ENCODE measurements around the gene LGALS7B. TPM values are rescaled to one million over a fixed set of nuclear protein-coding genes. Genes with fewer than 3 reads are reported as not detected.
"Not testable (repeated sequence)": the region's sequence is repeated elsewhere in the genome, so short reads cannot be mapped to it uniquely, and the experiment has no call there.

The LGALS7B gene
- total RNA-seq, 3 donors from 2014 or later (not counting 1 experiment from before 2014, with no cell fraction given): not detected

DNA sequence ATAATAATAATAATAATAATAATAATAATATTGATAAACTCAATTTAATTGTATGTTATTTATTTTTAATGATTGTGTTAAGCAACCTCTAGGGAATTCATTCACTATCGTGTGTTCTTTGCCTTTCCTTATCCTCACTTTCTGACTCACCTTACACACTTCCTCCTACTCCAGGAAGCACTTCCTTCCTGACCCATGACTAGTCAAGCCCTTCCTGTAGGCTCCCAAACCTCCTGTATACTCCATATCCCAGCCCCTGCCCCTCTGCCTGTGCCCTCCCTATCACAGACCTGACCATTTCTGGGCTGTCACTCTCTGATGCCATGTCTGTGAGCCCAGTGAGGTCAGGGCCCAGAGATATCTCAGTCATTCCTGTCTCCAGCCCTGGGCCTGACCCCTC lies 16.2 kb downstream of the LGALS7B start:
- DNase-seq: no peak
- Mint-ChIP-seq H3K4me1 (peaks cover 0 to 6% of the 10 kb centered on the region in 2 donors), H3K27me3 (ENCODE audit: low read depth in 2 of 2) (no peaks in the 10 kb centered on the region), H3K9me3 (no peaks in the 10 kb centered on the region), H3K27ac (peak overlapping the region in 1 of 2 donors; percentile 67), H3K4me3 (no peak overlapping the region), H3K36me3 (no peaks in the 10 kb centered on the region)
- intact Hi-C loops (cut with micrococcal nuclease): no loop called here
- Histone ChIP-seq H3K36me3 (ENCODE audit: control insufficient read depth, insufficient read depth, low read length) (no peaks in the 10 kb centered on the region), H3K27ac (ENCODE audit: low read length) (no peak overlapping the region), H3K4me3 (ENCODE audit: low read length) (no peak overlapping the region), H3K4me1 (ENCODE audit: control insufficient read depth, insufficient read depth, low read length) (peaks cover 3% of the 10 kb centered on the region), H3K9me3 (ENCODE audit: control insufficient read depth, insufficient read depth, low read length) (no peaks in the 10 kb centered on the region), H3K27me3 (ENCODE audit: control insufficient read depth, insufficient read depth, low read length) (no peaks in the 10 kb centered on the region)
- TF ChIP-seq CTCF (IDR thresholded peaks at IDR 0.05): no peak
- 77% methylated on average over 1 of the region's 1 CpG for WGBS (ENCODE audit: insufficient coverage)
- no peak for ATAC-seq

- intact Hi-C loops (cut with micrococcal nuclease): no loop called here
- Histone ChIP-seq H3K27ac (ENCODE audit: low read length) (no peak overlapping the region), H3K4me1 (ENCODE audit: control insufficient read depth, insufficient read depth, low read length) (peaks cover 3% of the 10 kb centered on the region), H3K36me3 (ENCODE audit: control insufficient read depth, insufficient read depth, low read length) (no peaks in the 10 kb centered on the region), H3K9me3 (ENCODE audit: control insufficient read depth, insufficient read depth, low read length) (no peaks in the 10 kb centered on the region), H3K27me3 (ENCODE audit: control insufficient read depth, insufficient read depth, low read length) (no peaks in the 10 kb centered on the region), H3K4me3 (ENCODE audit: low read length) (no peak overlapping the region)
- ATAC-seq: no peak
- 95% methylated on average over 6 of the region's 6 CpGs for WGBS (ENCODE audit: insufficient coverage)
- DNase-seq: no peak
- Mint-ChIP-seq H3K9me3 (no peaks in the 10 kb centered on the region), H3K27me3 (ENCODE audit: low read depth in 2 of 2) (no peaks in the 10 kb centered on the region), H3K36me3 (no peaks in the 10 kb centered on the region), H3K4me1 (peaks cover 0 to 6% of the 10 kb centered on the region in 2 donors), H3K4me3 (no peak overlapping the region), H3K27ac (no peak overlapping the region)
- TF ChIP-seq CTCF (IDR thresholded peaks at IDR 0.05): no peak
Measured at GRCh38 chr19:38806371-38806770, 17.4 kb downstream of the LGALS7B start.

GRCh38 chr19:38807374-38808098 lies 18.5 kb downstream of the LGALS7B start:
- ATAC-seq; H3K27me3 ChIP-seq (ENCODE audit: control insufficient read depth, insufficient read depth, low read length); H3K9me3 Mint-ChIP-seq; H3K36me3 Mint-ChIP-seq; H3K27me3 Mint-ChIP-seq (ENCODE audit: low read depth in 2 of 2); H3K27ac ChIP-seq (ENCODE audit: low read length); H3K4me1 Mint-ChIP-seq; H3K4me3 ChIP-seq (ENCODE audit: low read length); H3K9me3 ChIP-seq (ENCODE audit: control insufficient read depth, insufficient read depth, low read length); H3K4me1 ChIP-seq (ENCODE audit: control insufficient read depth, insufficient read depth, low read length); H3K4me3 Mint-ChIP-seq; DNase-seq; H3K36me3 ChIP-seq (ENCODE audit: control insufficient read depth, insufficient read depth, low read length); intact Hi-C loops (cut with micrococcal nuclease): not testable (repeated sequence)
- H3K27ac Mint-ChIP-seq: peak overlapping the region in 1 of 2 donors; percentile 18
- 91% methylated on average over 11 of the region's 18 CpGs for WGBS (ENCODE audit: insufficient coverage)

DNA sequence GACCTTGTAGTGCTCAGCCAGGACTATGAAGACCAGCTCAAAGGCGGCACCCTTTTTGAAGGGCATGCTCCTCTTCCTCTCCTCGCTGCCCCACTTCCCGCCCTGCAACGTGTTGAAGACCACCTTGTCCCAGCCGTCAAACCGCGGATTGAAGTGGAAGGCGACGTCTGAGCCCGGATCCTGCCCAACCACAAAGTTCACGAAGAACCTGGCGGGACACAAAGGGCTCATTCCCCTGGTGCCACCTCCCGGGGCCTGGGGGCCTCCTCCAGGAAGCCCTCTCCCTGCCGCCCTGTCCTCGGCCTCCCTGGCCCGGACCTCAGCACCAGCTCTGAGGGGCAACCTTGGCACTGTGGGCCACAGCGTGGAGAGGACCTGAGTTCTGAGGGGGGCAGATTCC lies 19.7 kb downstream of the LGALS7B start:
- TF ChIP-seq CTCF (IDR thresholded peaks at IDR 0.05): no peak
- H3K36me3 ChIP-seq (ENCODE audit: control insufficient read depth, insufficient read depth, low read length): no peaks in the 10 kb centered on the region
- H3K9me3 ChIP-seq (ENCODE audit: control insufficient read depth, insufficient read depth, low read length): no peaks in the 10 kb centered on the region
- no peaks in the 10 kb centered on the region for H3K27me3 ChIP-seq (ENCODE audit: control insufficient read depth, insufficient read depth, low read length)
- WGBS (ENCODE audit: insufficient coverage): 91% methylated on average over 17 of the region's 17 CpGs
- H3K4me1 Mint-ChIP-seq: peaks cover 0 to 6% of the 10 kb centered on the region in 2 donors
- H3K27ac Mint-ChIP-seq: no peak overlapping the region
- ATAC-seq (no peak), DNase-seq (no peak)
- no peak overlapping the region for H3K4me3 Mint-ChIP-seq
- H3K4me3 ChIP-seq (ENCODE audit: low read length): no peak overlapping the region
- no peaks in the 10 kb centered on the region for H3K27me3 Mint-ChIP-seq (ENCODE audit: low read depth in 2 of 2)
- intact Hi-C loops (cut with micrococcal nuclease): no loop called here
- no peaks in the 10 kb centered on the region for H3K9me3 Mint-ChIP-seq
- H3K4me1 ChIP-seq (ENCODE audit: control insufficient read depth, insufficient read depth, low read length): peaks cover 3% of the 10 kb centered on the region
- no peak overlapping the region for H3K27ac ChIP-seq (ENCODE audit: low read length)
- no peaks in the 10 kb centered on the region for H3K36me3 Mint-ChIP-seq

Data from natural killer cell (primary cell).